WERI-Rb-1 (cell line): Measurements from ENCODE around the gene LCLAT1.

ENCODE experiments used
- DNase-seq: peaks from one replicate; pipeline ENCODE4 v3.0.0-alpha.2; 2020
- H3K27ac ChIP-seq: fragments of 250-450 bp; sonication (Bioruptor Pico); 2 replicates; pipeline ENCODE4 v1.5.1; 2020; ENCODE audit warnings: mild to moderate bottlenecking, moderate library complexity
- H3K27me3 ChIP-seq: fragments of 250-450 bp; sonication (Bioruptor Pico); 2 replicates; pipeline ENCODE4 v1.5.1; 2021; ENCODE audit warnings: mild to moderate bottlenecking, low read depth, moderate library complexity; ENCODE audit not compliant: insufficient read depth, severe bottlenecking
- H3K36me3 ChIP-seq: fragments of 250-450 bp; sonication (Bioruptor Pico); 2 replicates; pipeline ENCODE4 v1.5.1; 2020; ENCODE audit warnings: mild to moderate bottlenecking, moderate library complexity
- H3K4me3 ChIP-seq: 2 replicates; pipeline ENCODE4 v1.5.1; 2011; ENCODE audit warnings: low read depth, mild to moderate bottlenecking, control low read depth, low read length
- H3K9me3 ChIP-seq: fragments of 250-450 bp; sonication (Bioruptor Pico); 2 replicates; pipeline ENCODE4 v1.5.1; 2021; ENCODE audit warnings: mild to moderate bottlenecking, moderate library complexity; ENCODE audit not compliant: severe bottlenecking
- TF ChIP-seq, protein P1 (sequence below): IDR thresholded peaks from 2 replicates; pipeline ENCODE4 v1.5.1; 2011; ENCODE audit warnings: low read depth, mild to moderate bottlenecking, control low read depth, inconsistent platforms, low read length

Gene LCLAT1

DNA sequence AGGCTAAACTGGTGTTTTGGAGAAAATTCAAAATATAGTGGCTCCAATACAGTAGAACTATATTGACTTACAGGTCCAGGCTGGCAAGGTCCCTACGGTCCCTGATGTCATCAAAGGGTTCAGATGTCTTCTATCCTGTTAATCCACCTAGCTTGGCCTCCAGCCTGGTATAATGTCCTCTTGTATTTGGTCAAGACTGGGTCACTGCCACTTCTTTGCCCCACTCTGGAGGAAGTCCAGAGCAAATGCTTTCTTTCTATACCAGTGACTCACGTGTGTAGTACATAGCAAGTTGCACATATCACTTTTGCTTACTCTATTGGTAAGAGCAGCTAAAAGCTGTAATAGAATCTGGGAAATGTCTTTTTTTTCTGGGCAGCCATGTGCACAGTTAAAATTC is 80.8 kb downstream of the LCLAT1 start:
- no peak overlapping the region for H3K27ac ChIP-seq
- no peaks in the 10 kb centered on the region for H3K9me3 ChIP-seq
- no peak overlapping the region for H3K4me3 ChIP-seq
- TF ChIP-seq, protein P1, sequence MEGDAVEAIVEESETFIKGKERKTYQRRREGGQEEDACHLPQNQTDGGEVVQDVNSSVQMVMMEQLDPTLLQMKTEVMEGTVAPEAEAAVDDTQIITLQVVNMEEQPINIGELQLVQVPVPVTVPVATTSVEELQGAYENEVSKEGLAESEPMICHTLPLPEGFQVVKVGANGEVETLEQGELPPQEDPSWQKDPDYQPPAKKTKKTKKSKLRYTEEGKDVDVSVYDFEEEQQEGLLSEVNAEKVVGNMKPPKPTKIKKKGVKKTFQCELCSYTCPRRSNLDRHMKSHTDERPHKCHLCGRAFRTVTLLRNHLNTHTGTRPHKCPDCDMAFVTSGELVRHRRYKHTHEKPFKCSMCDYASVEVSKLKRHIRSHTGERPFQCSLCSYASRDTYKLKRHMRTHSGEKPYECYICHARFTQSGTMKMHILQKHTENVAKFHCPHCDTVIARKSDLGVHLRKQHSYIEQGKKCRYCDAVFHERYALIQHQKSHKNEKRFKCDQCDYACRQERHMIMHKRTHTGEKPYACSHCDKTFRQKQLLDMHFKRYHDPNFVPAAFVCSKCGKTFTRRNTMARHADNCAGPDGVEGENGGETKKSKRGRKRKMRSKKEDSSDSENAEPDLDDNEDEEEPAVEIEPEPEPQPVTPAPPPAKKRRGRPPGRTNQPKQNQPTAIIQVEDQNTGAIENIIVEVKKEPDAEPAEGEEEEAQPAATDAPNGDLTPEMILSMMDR, result no peak
- H3K36me3 ChIP-seq, result peaks cover 11% of the 10 kb centered on the region
- DNase-seq, result no peak
- no peaks in the 10 kb centered on the region for H3K27me3 ChIP-seq

DNA sequence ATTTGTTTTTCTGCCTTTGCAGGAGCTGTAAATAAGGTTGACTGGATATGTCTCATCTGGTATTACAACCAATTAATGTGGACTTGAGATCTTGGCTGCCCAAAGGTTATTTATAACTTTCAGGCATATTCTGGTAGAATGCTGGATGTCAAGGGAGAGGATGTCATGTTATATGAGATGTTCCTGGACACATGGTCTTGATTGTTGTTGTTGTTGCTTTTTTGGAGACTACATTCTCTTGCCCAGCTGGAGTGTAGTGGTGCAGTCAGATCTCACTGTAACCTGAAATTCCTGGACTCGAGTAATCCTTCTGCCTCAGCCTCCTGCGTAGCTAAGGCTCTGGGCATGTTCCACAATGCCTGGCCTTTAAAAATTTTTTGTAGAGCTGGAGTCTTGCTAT is 83.3 kb downstream of the LCLAT1 start:
- Histone ChIP-seq H3K27me3 (no peaks in the 10 kb centered on the region), H3K9me3 (no peaks in the 10 kb centered on the region), H3K4me3 (no peak overlapping the region), H3K36me3 (peaks cover 31% of the 10 kb centered on the region), H3K27ac (no peak overlapping the region)
- TF ChIP-seq, protein P1, result no peak
- DNase-seq, result no peak

DNA sequence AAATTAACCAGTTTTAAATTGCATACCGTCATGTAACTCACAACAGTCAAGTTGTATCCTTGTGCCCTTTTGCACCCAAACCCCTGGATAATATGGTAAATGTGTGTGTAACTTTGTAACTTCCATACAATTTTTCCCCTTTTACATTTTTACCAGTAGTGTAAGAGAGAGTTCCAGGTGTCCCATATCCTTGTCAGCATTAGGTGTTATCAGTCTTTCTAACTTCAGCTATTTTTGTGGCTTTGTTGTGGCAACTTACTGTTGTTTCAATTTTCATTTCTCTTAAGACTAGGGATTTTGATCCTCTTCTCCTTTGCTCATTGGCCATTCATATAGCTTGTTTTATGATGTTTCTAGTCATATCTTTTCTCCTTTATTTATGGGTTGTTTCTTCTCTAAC is 94.6 kb downstream of the LCLAT1 start:
- Histone ChIP-seq H3K27me3 (no peaks in the 10 kb centered on the region), H3K27ac (no peak overlapping the region), H3K9me3 (no peaks in the 10 kb centered on the region), H3K4me3 (no peak overlapping the region), H3K36me3 (peaks cover 9% of the 10 kb centered on the region; the same call in 1 of the 2 replicates)
- DNase-seq, result no peak
- TF ChIP-seq, protein P1, result no peak

DNA sequence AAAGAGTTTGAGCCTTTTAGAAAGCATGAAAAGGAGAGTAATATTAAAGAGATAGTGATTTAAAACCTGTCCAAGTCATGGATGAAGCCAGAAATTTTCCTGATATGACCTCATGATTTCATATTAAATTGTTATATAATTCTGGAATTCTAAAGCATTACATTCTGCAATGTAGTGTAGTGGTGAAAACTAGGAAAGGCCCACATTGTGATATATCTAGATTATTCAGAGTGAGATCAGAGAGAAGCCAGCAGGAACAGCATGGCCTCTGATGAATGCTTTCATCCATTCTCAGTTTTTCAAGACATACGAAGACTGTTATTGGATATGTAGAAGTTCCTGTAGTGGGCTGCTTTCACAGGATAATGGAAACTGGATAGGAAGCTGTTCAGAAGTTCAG is 98.8 kb downstream of the LCLAT1 start:
- Histone ChIP-seq H3K27me3 (no peaks in the 10 kb centered on the region), H3K36me3 (peaks cover 2% of the 10 kb centered on the region; the same call in 1 of the 2 replicates), H3K9me3 (no peaks in the 10 kb centered on the region), H3K27ac (no peak overlapping the region), H3K4me3 (no peak overlapping the region)
- no peak for DNase-seq
- TF ChIP-seq, protein P1, result no peak

DNA sequence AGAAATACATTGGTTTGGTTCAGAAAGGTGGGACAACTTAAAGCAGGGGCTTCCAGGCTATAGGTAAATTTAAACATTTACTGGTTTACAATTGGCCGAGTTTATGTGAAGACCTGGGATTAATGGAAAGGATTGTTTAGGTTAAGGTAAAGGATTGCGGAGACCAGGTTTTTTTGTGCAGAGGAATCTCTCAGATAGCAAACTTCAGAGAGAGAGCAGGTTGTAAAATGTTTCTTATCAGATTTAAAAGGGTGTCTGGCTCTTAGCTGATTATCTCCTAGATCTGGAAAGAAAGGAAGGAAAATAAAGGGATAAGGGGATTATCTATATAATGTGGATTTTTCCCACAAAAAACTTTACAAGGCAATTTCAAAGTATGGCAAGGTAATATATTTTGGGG is 101.3 kb downstream of the LCLAT1 start:
- TF ChIP-seq, protein P1, result no peak
- Histone ChIP-seq H3K36me3 (0 out of 2 replicates have a peak, but pooled peaks cover 5% of the 10 kb centered on the region), H3K9me3 (no peaks in the 10 kb centered on the region), H3K27ac (no peak overlapping the region), H3K4me3 (no peak overlapping the region), H3K27me3 (no peaks in the 10 kb centered on the region)
- no peak for DNase-seq

DNA sequence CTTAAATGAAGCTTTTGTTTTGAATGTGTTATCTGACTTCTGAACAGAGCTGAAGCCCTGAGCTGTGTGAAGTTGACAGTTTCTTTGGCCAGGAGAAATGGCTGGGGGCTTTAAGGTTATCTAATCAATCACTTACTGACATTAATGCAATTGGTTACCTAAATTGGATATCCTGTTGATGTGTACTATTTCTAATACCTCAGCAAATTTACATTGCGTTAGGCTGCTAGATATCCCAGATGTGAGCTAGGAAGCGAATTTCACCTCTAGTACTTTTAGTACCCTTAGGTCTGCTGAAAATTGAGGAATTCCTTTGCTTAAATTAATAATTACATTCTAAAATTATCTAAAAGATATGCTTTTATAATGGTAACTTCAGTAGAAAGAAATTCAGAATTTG is 102.0 kb downstream of the LCLAT1 start:
- no peak for DNase-seq
- no peak overlapping the region for H3K27ac ChIP-seq

More for the DNA sequence above, 102.0 kb downstream of the LCLAT1 start:
- Histone ChIP-seq H3K9me3 (no peaks in the 10 kb centered on the region), H3K36me3 (0 out of 2 replicates have a peak, but pooled peaks cover 5% of the 10 kb centered on the region), H3K4me3 (no peak overlapping the region), H3K27me3 (no peaks in the 10 kb centered on the region)
- TF ChIP-seq, protein P1, result no peak
